ENCODE results near the gene APBA3. TPM values are rescaled to one million over a fixed set of nuclear protein-coding genes. Genes with fewer than 3 reads are reported as not detected.
A peak's percentile ranks its signal among the peaks of the same experiment; 100 is the strongest.

The APBA3 gene
- total and polyA plus RNA-seq, 11 donors, result 8.8 to 28.7 (median 13.8) TPM

DNA sequence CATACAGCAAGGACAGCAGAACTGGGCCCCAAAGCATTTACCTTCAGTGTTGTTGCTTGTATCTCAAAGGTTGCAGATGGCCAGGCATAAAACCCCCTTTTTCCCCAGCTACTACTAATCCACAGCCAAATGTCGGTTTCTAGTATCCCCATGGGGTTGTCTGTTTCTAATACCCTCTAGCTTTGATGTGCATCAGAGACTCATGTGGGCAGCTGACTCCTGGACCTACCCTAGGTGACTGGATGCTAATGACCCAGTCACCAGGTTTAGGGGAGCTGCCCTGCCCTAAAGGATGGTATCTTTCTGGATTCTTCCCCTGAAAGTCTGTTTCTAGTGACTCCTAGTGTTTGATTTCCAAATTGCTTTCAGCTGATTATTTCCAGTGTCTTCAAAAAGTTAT is 29.4 kb downstream of the APBA3 start:
- peaks cover 0 to 6% (median 0%) of the 10 kb centered on the region in 9 donors for H3K27me3 ChIP-seq
- 82 to 100% (median 94%) methylated on average over 1 of the region's 1 CpG for WGBS, 4 donors
- intact Hi-C loops (cut with DNase I), result no loop called here
- ATAC-seq, result no peak
- H3K4me1 ChIP-seq, result no peaks in the 10 kb centered on the region
- TF ChIP-seq POLR2A (IDR thresholded peaks at IDR 0.05) (no peak), CTCF (IDR thresholded peaks at IDR 0.05) (no peak)
- no peaks in the 10 kb centered on the region for H3K36me3 ChIP-seq
- no peak for DNase-seq
- H3K9me3 ChIP-seq, result peaks cover 0 to 5% (median 0%) of the 10 kb centered on the region in 12 donors
- no peak overlapping the region for H3K27ac ChIP-seq
- H3K4me3 ChIP-seq, result no peak overlapping the region

DNA sequence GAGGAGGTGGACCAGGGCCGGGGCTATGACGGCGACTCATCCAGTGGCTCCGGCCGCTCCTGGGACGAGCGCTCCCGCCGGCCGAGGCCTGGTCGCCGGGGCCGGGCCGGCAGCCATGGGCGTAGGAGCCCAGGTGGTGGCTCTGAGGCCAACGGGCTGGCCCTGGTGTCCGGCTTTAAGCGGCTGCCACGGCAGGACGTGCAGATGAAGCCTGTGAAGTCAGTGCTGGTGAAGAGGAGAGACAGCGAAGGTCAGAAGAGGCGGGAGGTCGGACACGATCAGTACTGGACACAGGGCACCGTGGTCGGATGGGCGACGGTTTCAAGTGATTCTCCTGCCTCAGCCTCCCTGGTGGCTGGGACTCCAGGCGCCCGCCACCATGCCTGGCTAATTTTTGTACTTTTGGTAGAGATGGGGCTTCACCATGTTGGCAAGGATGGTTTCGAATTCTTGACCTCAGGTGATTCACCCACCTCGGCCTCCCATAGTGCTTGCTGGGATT is 31.0 kb downstream of the APBA3 start:
- Histone ChIP-seq H3K36me3 (no peaks in the 10 kb centered on the region), H3K9me3 (peaks cover 0 to 5% (median 0%) of the 10 kb centered on the region in 12 donors), H3K4me1 (no peaks in the 10 kb centered on the region), H3K4me3 (no peak overlapping the region), H3K27ac (no peak overlapping the region), H3K27me3 (peaks cover 0 to 6% (median 0%) of the 10 kb centered on the region in 9 donors)
- WGBS, 4 donors, result 91 to 95% (median 92%) methylated on average over 19 to 32 of the region's 32 CpGs
- ATAC-seq, result no peak
- no peak for DNase-seq
- TF ChIP-seq POLR2A (IDR thresholded peaks at IDR 0.05) (no peak), CTCF (IDR thresholded peaks at IDR 0.05) (no peak)
- intact Hi-C loops (cut with DNase I), result no loop called here

GRCh38 chr19:3725640-3726310 is 35.7 kb downstream of the APBA3 start:
- WGBS, 4 donors, result 25 to 29% (median 25%) methylated on average over 13 to 14 of the region's 14 CpGs
- DNase-seq (no peak), ATAC-seq (peak in 1 of 4 donors; percentile 7)
- Histone ChIP-seq H3K9me3 (peaks cover 0 to 5% (median 0%) of the 10 kb centered on the region in 12 donors), H3K36me3 (no peaks in the 10 kb centered on the region), H3K27ac (no peak overlapping the region), H3K4me1 (peaks cover 0 to 17% (median 8%) of the 10 kb centered on the region in 12 donors), H3K4me3 (no peak overlapping the region), H3K27me3 (peaks cover 22 to 42% (median 29%) of the 10 kb centered on the region in 9 donors)
- TF ChIP-seq POLR2A (IDR thresholded peaks at IDR 0.05) (no peak), CTCF (IDR thresholded peaks at IDR 0.05) (no peak)
- intact Hi-C loops (cut with DNase I), result no loop called here

DNA sequence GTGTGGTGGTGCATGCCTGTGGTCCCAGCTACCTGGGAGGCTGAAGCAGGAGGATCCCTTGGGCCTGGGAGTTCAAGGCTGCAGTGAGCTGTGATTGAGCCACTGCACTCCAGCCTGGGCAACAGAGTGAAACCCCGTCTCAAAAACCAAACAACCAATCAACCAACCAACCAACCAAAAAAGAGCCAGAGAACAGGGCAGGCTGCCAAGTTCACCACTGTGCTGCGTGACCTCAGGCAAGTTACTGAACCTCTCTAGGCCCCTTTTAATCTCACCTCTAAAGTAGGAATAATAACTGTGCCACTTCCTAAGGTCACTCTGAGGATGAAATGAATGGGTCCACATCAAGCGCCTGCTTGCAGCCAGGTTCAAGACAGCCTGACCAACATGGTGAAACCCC is 36.4 kb downstream of the APBA3 start:
- Histone ChIP-seq H3K4me3 (no peak overlapping the region), H3K27me3 (peaks cover 25 to 48% (median 35%) of the 10 kb centered on the region in 9 donors), H3K9me3 (peaks cover 0 to 5% (median 0%) of the 10 kb centered on the region in 12 donors), H3K4me1 (peaks cover 0 to 20% (median 8%) of the 10 kb centered on the region in 12 donors), H3K36me3 (no peaks in the 10 kb centered on the region), H3K27ac (no peak overlapping the region)
- 65 to 74% (median 68%) methylated on average over 3 of the region's 3 CpGs for WGBS, 4 donors
- DNase-seq (no peak), ATAC-seq (no peak)
- intact Hi-C loops (cut with DNase I), result no loop called here
- TF ChIP-seq CTCF (IDR thresholded peaks at IDR 0.05) (no peak), POLR2A (IDR thresholded peaks at IDR 0.05) (no peak)

Measured in heart left ventricle (tissue), 16 donors.